KG1 (cell line): ENCODE results near the gene MYO10.
"Not testable (repeated sequence)": the region's sequence is repeated elsewhere in the genome, so short reads cannot be mapped to it uniquely, and the experiment has no call there.

Experiments
- DNase-seq: peaks from one replicate; lab custom pipeline; 2025; lab: John Stamatoyannopoulos, UW

The MYO10 gene

GRCh38 chr5:16668631-16669030 lies 267.5 kb downstream of the MYO10 start:
- no peak for DNase-seq

GRCh38 chr5:16668194-16668593 lies 267.9 kb downstream of the MYO10 start:
- no peak for DNase-seq

GRCh38 chr5:16666883-16667398 lies 269.1 kb downstream of the MYO10 start:
- DNase-seq, result no peak

DNA sequence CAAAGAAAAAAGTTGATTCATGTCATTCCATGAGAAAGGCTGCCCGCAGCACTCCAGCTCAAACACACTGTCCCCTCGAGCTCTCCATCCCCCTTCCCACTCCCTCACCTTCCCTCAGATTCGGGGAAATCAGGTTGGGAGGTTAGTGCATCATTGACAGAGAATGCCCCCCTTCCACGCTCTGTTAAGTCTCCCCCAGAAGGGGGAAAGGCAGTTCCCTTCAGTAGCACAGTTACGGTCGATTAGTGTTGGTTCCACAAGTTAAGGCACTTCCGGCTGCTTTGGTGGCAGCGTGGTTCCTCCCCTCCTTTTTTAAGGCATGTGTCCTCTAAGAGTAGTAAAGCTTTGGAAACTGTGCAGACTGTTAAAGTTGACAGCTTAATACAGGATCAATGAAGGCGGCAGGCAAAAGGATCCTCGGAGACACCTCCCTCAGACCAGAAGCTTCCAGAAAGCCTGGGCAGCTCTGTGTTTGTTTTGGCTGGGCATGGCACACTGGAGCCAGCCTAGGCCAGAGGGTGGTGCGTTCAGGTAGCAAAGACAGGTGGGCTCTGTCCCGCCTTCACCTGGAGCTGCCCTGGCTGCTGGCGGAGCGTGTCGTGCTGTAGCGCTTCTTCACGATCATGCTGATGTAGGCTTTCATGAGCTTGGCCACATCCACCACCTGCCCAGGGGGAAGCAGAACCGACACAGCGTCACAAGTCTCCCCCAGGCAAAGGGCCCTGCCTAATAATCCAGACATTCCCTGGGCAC lies 269.8 kb downstream of the MYO10 start:
- no peak for DNase-seq

GRCh38 chr5:16665601-16666000 lies 270.5 kb downstream of the MYO10 start:
- no peak for DNase-seq

- no peak for DNase-seq
These were observed 271.7 kb downstream of the MYO10 start for GRCh38 chr5:16664368-16664767.

DNA sequence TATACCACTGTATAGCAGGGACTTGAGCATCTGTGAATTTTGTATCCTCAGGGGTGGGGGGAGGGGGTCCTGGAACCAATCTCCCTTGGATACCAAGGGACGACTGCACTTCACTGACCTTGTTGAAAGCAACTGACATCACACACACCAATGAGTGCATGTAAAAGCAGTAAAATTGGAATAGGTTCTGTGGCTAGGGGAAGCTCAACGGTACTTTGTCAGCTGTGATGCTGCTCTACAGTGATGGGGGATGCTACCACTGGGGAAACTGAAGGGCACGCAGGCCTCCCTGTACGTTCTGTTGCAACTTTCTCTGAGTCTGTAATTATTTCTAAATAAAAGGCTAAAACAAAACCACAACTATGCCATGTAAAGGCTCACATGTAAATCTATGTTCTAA lies 272.2 kb downstream of the MYO10 start:
- DNase-seq, result no peak

- DNase-seq, result no peak
These were observed 274.4 kb downstream of the MYO10 start for GRCh38 chr5:16661713-16662112.

DNA sequence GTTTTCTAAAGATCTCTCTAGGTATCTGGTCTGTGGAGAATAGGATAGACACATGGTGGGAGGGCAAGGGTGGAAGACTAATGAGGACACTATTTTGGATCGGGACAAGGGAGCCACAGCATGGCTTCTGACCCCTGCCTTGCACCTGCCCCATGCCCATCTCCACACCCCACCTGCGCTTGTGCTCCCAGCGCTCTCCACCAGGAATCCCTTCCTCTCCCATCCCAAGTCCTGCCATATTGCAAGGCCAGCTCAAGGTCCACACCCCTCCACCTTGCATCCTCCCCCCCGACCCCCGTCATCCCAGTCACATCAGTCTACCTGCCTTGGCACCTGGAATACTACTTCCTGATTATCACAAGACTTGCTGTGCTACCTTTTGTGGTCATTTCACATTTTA lies 275.1 kb downstream of the MYO10 start:
- DNase-seq, result no peak

DNA sequence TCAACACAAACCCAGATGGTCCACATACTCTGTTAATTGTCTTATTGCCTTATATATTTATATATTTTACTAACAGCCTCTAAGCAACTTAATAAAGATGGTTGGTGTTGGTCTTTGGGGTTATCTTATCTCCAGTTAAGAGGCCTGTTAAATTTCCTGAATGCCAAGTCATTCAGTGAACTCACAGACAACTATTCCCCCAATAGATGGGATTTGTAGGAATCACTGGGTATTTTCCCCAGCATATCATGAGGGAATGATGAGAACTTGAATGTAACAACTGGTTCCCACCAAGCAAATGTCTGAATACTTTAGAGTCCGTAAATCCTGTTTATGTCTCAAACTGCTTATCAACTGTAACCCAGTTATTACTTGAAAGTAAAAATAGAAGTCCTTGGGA lies 276.6 kb downstream of the MYO10 start:
- no peak for DNase-seq

DNA sequence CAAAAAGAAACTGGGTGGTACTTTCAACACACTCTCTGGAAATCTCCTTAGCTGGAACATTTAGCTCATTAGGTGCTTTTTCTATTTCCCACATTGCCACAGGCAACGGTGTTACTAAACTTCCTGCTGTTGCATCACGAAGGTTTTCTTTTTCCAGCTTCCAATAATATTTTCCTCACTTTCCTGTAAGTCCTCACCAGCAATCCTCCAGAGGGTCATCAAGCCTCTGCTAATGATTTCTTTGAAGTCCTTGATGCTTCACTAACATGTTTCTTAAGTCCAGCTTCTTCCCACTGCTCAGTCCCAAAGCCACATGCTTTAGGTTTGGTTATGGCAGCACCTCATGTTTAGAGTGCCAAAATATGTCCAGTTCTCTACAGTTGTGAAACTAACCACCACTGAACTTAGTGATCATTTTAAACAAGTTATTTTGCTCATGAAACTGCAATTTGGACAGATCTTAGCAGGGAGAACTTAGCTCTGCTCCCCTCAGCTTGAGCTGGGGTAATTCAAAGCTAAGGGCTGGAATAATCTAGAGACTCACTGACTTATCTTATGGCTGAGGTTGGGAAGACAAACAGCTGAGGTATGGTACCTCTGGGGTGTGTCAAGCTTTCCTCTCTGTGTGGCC lies 279.4 kb downstream of the MYO10 start:
- DNase-seq, result no peak

- DNase-seq, result no peak
These were observed 281.3 kb downstream of the MYO10 start for GRCh38 chr5:16654647-16655334.

DNA sequence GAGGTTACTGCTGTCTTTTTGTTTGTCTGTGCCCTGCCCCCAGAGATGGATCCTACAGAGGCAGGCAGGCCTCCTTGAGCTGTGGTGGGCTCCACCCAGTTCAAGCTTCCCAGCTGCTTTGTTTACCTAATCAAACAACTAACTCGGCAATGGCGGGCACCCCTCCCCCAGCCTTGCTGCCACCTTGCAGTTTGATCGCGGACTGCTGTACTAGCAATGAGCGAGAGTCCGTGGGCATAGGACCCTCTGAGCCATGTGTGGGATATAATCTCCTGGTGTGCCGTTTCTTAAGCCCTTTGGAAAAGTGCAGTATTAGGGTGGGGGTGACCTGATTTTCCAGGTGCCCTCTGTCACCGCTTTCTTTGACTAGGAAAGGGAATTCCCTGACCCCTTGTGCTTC lies 287.3 kb downstream of the MYO10 start:
- not testable (repeated sequence) for DNase-seq

- no peak for DNase-seq
These were observed 291.7 kb downstream of the MYO10 start for GRCh38 chr5:16644301-16644889.

DNA sequence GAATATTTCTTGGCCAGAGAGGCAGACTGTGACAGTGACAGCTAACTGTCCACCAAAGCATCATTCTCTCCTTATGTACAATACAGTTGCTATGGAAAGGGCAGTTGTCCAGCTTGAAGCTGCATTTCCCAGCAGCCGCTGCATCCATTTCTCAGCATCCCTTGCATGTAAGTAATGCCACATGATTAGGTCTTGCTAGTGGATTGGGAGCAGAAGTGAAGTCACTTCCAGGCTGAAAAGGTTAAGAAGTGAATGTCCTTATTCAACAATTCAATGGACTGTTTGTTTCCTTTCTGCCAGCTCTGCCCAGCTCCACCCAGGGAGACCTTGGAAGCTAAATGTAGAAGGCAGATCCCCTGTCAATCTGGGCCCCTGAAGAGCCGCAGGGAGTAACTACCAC lies 293.2 kb downstream of the MYO10 start:
- DNase-seq, result no peak

GRCh38 chr5:16639206-16639605 lies 296.9 kb downstream of the MYO10 start:
- no peak for DNase-seq

DNA sequence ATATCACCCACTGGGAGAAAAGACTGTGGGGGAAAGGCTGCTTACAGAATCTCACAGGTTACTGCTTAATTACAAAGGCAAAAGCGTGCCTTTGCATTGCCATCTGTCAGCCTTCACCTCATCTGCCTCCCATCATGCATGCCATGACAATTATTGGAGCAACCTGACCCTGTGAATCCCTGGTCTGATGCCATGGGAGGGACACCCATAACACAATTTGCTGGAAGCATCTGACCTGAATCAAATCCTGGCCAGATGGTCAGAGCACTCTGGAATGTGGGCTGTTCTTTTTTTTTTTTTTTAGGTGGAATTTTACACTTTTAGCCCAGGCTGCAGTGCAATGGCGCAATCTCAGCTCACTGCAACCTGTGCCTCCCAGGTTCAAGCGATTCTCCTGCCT lies 307.7 kb downstream of the MYO10 start:
- DNase-seq, result no peak

GRCh38 chr5:16626696-16627264 lies 309.3 kb downstream of the MYO10 start:
- peak; percentile 51 for DNase-seq

DNA sequence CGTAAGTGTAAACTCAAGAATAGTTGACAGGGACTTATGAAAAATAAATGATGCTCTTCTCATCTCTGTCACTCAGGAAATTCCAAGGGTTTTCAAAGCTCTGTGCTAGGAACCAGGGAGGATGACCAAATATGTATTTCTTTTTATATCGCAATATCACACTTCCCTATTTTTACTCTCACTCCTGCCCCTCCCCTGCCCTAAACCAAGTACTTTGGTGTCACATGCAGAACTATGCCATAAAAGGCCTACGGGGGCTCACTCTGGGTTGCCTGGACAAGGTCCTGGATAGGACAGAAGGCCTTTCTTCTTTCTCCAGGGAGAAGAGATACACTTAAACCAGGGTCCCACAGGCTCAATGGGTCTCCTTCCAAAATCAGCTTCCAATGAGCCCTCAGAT lies 311.0 kb downstream of the MYO10 start:
- DNase-seq, result no peak

DNA sequence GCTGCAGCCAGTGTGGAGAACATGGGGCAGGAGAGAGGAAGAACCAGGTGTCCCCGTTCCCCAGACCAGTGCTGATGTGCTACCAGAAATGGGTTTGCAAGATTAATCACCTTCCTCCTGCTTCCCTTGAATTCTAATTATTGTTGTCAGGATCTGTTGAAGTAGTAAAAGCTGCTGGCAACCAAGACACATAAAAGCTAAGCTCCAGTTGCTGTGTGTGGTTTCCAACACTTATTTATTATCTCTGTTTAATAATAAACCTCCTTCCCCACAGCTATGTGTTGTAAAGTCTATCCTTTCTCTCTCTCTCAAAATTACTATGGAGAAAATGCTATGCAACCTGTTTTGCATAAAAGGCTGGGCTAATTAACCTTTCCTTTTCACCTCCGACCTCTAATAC lies 317.0 kb downstream of the MYO10 start:
- DNase-seq, result no peak

DNA sequence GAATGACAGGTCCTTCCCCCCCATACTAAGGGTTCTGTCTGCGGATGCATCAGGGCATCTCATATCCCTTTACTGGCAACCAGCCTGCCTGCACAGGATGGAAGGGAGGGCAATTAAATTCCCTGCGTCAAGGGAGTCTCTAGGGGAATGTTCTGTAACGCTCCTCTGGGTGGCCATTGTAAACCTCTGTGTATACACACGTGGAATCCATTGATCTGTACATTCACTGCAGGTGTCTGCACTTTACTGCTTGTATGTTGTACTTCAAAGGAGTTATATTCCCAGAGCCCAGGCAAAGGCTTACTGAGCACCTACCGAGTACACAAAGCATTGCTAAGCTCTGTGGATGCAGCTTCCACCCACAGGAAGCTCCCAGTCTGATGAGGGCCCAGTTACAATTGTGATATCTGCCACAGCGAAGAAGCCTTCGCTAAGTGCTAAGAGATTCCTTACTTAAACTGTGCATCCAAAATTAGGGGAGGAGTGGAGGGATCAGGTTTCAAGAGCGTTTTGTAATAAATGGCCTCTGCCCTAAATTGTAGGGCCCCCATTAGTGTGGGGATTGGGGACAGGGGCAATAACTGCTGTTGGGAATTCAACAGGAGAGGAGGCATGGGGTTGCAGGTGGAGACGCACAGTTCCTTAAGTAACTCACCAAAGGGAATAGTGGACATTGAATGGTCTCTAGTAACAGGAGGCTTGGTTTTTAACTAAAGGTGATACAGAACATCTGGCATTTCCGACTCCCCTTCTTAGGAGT lies 317.8 kb downstream of the MYO10 start:
- no peak for DNase-seq
